GM21390 (cell line): ENCODE results near the gene THSD7B.

Source experiments
- ATAC-seq: cut with Tn5 transposase; IDR thresholded peaks from one replicate; pipeline ENCODE4 v1.9.1; 2021; ENCODE audit not compliant: unreplicated experiment

THSD7B gene

GRCh38 chr2:137123226-137123625, 357.9 kb downstream of the THSD7B start:
- no peak for ATAC-seq

GRCh38 chr2:137133225-137133624, 367.9 kb downstream of the THSD7B start:
- ATAC-seq: no peak

GRCh38 chr2:137138263-137138662, 372.9 kb downstream of the THSD7B start:
- ATAC-seq: no peak

- no peak for ATAC-seq
Measured at GRCh38 chr2:137151731-137152130, 386.4 kb downstream of the THSD7B start.

- ATAC-seq: no peak
Measured at GRCh38 chr2:137154946-137155345, 389.6 kb downstream of the THSD7B start.

- ATAC-seq: no peak
Measured at GRCh38 chr2:137155356-137156104, 390.2 kb downstream of the THSD7B start.

GRCh38 chr2:137156221-137156844, 391.0 kb downstream of the THSD7B start:
- ATAC-seq: no peak

GRCh38 chr2:137157851-137158250, 392.5 kb downstream of the THSD7B start:
- no peak for ATAC-seq

GRCh38 chr2:137161250-137161649, 395.9 kb downstream of the THSD7B start:
- ATAC-seq: no peak

- ATAC-seq: no peak
Measured at GRCh38 chr2:137165968-137166367, 400.6 kb downstream of the THSD7B start.

GRCh38 chr2:137167651-137168050, 402.3 kb downstream of the THSD7B start:
- ATAC-seq: no peak

- no peak for ATAC-seq
Measured at GRCh38 chr2:137168552-137168951, 403.2 kb downstream of the THSD7B start.

- no peak for ATAC-seq
Measured at GRCh38 chr2:137172162-137172561, 406.8 kb downstream of the THSD7B start.

- peak; percentile 95 for ATAC-seq
Measured at GRCh38 chr2:137173463-137173862, 408.1 kb downstream of the THSD7B start.

- ATAC-seq: no peak
Measured at GRCh38 chr2:137175246-137175645, 409.9 kb downstream of the THSD7B start.

GRCh38 chr2:137178951-137179377, 413.6 kb downstream of the THSD7B start:
- no peak for ATAC-seq

GRCh38 chr2:137179542-137179941, 414.2 kb downstream of the THSD7B start:
- ATAC-seq: no peak

GRCh38 chr2:137180012-137180411, 414.7 kb downstream of the THSD7B start:
- ATAC-seq: no peak

GRCh38 chr2:137181370-137181769, 416.0 kb downstream of the THSD7B start:
- ATAC-seq: no peak

- ATAC-seq: no peak
Measured at GRCh38 chr2:137182071-137182470, 416.7 kb downstream of the THSD7B start.

- no peak for ATAC-seq
Measured at GRCh38 chr2:137183206-137183898, 418.0 kb downstream of the THSD7B start.
